Activated CD4-positive, alpha-beta T cell treated with anti-CD3 and anti-CD28 coated beads, Interleukin-2, amount 50 U/mL, for 16 hours (primary cell): Measurements from ENCODE around the gene SETD9.
A peak's percentile ranks its signal among the peaks of the same experiment; 100 is the strongest.

ENCODE experiments used
- DNase-seq: peaks from one replicate; pipeline ENCODE4 v3.0.0-alpha.2; 2020

SETD9 gene, protein sequence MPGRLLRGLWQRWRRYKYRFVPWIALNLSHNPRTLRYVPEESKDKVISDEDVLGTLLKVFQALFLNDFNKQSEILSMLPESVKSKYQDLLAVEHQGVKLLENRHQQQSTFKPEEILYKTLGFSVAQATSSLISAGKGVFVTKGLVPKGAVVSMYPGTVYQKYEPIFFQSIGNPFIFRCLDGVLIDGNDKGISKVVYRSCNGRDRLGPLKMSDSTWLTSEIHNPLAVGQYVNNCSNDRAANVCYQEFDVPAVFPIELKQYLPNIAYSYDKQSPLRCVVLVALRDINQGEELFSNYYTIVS

GRCh38 chr5:56909294-56910209 is at the start of gene SETD9:
SETD9 (plus strand) TSS chr5:56909596; CDS start chr5:56909646, 50 bp downstream.
- DNase-seq = peak; percentile 97

- DNase-seq = no peak
These were observed 47.4 kb upstream of the SETD9 start for GRCh38 chr5:56861893-56862485.

- DNase-seq = no peak
These were observed 46.5 kb upstream of the SETD9 start for GRCh38 chr5:56862909-56863308.

DNA sequence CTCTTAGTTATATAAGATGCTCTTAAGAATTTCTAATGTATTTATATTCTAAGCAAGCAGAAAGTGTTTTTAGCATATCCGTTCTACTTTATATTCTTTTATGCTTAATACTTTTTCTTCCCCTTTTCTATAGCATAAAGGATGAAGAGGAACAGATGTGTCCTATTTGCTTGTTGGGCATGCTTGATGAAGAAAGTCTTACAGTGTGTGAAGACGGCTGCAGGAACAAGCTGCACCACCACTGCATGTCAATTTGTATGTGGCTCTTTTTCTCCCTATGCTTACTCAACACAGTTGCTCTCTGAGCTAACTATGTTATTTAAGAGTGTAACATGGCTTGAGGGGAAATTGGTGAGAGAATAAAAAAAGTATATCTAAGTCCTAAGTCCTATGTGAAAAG is 37.6 kb upstream of the SETD9 start:
- DNase-seq = no peak

DNA sequence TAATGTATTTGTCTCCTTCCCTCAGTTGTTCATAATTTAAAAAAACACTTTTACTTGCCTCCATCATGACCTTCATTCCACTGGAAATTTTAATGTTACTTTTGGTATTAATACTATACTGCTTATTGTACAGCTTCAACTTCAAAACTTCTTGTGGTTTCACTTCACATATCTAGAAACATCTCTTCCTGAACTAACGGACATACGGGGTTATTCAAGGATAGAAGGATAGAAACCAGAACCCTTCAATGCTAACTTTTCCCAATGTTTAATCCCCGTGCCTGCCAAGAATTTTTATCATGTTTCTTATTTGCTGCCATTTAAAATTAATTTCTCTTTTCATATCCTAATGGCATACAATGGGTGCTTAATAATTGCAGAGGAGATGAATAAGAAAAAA is 36.3 kb upstream of the SETD9 start:
- no peak for DNase-seq

DNA sequence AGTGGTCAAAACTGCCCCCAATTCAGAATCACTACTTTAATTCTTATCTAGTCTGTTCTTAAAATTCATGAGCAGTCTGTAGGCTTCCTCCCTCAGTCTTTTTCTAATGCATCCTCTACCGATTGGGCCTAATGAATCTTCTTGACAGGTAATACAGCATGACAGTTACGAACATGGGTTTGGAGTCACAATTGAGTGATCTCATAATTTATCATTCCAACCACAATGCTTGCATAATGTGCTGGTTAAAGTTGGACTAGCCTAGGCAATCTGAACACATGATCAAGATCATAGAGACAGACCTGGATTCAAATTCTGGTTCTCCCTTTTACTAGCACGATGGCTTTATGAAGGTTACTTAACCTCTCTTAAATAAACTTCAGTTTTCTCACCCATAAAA is 33.1 kb upstream of the SETD9 start:
- DNase-seq = no peak

DNA sequence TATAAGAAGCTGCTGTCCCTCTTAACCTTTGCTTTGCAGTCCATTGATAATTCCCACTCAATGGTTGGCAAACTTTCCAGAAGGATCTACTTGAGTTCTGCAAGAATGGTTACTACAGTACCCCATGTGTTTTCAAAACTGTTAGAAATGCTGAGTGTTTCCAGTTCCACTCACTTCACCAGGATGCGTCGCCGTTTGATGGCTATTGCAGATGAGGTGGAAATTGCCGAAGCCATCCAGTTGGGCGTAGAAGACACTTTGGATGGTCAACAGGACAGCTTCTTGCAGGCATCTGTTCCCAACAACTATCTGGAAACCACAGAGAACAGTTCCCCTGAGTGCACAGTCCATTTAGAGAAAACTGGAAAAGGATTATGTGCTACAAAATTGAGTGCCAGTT is 27.8 kb upstream of the SETD9 start:
- DNase-seq = no peak

DNA sequence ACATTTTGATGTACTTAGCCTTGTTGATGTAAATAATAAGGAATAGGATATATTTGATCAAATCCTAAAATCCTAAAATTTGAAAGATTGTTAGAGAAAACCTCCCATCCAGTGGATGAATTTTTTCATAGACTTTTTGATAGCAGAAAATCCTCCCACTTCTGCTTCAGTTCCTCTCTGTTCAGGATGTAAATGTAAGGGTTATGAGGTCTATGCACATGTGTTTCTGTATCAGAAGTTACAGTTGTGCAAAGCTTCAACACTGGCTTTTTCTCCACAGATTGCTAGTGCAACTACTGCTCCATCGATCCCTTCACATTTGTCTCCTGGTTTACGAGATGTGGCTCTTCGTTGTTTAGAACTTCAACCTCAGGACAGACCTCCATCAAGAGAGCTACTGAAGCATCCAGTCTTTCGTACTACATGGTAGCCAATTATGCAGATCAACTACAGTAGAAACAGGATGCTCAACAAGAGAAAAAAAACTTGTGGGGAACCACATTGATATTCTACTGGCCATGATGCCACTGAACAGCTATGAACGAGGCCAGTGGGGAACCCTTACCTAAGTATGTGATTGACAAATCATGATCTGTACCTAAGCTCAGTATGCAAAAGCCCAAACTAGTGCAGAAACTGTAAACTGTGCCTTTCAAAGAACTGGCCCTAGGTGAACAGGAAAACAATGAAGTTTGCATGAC is 16.0 kb upstream of the SETD9 start:
- no peak for DNase-seq

GRCh38 chr5:56896763-56897162 is 12.6 kb upstream of the SETD9 start:
- DNase-seq = no peak

DNA sequence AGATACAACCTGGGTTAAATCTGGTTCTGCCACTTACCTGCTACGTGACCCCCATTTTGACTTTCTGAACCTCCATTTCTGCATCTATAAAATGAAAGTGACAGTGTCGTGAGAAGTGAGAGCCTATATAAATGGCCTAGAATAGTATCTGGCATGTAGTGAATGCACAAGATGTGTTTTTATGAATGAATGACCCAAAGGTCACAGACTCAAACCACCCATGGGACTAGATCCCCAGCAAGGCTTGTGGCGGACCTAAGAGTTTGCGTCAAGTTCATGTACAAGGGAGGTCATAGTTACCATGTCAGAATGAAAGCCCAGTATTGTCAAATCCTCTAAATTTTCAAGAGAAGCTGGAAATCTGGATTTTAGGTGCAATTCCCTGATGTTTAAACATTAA is 11.2 kb upstream of the SETD9 start:
- DNase-seq = no peak

- DNase-seq = no peak
These were observed 9.0 kb upstream of the SETD9 start for GRCh38 chr5:56900395-56900794.

DNA sequence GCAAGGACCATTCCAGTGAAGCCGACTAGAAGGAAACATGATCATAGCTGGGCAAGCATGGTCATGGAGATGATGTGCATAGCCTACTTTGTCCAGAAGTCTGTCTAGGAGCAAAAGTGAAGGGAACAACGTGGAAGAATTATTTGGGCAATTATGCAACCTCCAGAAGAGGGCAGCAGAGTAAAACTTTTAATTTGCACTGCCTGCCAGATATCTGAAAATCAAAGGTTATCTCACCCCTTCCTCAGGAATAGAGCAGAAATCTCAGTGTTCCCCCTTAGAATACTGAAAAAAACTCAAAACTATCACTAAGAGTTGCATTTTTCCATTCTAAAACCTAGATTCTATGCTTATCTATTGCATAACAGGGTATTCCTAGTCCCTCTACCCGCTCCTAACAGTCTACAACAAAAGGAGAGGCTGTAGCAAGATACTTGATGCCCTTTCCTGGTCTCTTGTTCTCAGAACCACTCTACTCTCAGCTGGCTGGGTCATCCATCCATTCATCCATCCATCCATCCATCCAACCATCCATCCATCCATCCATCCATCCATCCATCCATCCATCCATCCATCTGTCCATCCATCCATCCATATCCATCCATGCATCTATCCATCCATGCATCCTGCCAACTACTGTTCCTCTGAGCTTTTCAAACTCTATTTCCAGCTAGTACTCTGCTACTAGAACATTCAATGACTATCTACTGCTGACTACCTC is 8.4 kb upstream of the SETD9 start:
- DNase-seq = peak; percentile 49

GRCh38 chr5:56908942-56909293 is 478 bp upstream of the SETD9 start:
- DNase-seq = no peak

GRCh38 chr5:56910210-56910965 is 992 bp downstream of the SETD9 start:
- DNase-seq = peak; percentile 55

DNA sequence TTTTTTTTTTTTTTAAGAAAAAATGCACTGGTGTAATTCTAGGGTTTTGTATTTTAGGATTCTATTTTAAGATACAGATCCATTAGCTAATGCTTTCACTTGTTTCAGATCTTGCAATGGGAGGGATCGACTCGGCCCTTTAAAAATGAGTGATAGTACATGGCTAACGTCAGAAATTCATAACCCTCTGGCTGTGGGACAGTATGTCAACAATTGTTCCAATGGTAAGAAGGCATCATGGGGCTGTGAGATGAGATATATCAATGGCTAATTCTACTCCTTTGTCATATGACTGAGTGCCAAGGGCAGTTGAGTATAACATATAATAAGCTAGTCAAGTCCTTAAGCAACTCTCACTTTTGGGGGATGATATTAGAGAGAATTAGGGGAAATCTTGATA is 4.4 kb downstream of the SETD9 start:
- DNase-seq = no peak

- no peak for DNase-seq
These were observed 5.3 kb downstream of the SETD9 start for GRCh38 chr5:56914678-56915077.

GRCh38 chr5:56917534-56917933 is 8.1 kb downstream of the SETD9 start:
- no peak for DNase-seq

- DNase-seq = no peak
These were observed 8.7 kb downstream of the SETD9 start for GRCh38 chr5:56918054-56918453.

GRCh38 chr5:56919942-56920662 is 10.7 kb downstream of the SETD9 start:
- DNase-seq = no peak

- DNase-seq = no peak
These were observed 13.5 kb downstream of the SETD9 start for GRCh38 chr5:56922922-56923321.

DNA sequence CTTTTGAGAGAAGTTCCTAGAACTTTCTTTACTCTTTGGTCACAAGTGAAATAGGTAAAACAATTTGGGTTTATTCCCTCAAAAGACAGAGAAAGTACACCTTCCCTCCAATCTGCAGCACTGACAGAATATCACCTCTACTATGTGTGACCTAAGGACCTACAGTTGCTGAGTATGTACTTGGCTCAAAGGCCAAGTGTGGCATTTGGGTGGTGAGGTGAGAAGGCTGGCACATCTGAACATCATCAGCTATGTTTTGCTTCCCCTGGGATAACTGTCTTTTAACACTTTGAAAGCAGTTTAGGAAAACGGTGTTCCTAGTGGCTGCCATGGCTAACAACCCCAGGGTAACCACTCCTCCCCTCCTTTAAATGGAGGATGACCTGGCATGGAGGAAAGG is 24.9 kb downstream of the SETD9 start:
- no peak for DNase-seq
